ENCODE measurements around the gene PPP1R15A.

DNA sequence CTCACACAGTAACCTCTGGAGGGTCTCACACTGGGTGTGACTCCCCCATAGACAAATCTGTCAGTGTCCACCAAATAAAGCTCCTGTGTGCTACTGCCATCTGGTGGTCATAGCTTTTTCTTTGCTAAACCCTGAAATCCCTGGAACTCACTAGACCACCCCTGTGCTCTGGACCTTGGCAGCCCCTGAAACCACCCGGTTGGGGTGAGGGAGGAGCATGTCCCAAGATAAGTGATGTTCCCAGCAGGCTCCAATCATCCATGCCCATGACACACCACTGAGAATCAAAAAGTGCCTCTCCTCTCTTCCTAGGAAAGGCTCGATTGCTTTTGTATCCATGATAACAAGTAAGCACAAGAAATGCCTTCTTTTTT, 29.4 kb upstream of the PPP1R15A start:
- TF ChIP-seq, protein P1, sequence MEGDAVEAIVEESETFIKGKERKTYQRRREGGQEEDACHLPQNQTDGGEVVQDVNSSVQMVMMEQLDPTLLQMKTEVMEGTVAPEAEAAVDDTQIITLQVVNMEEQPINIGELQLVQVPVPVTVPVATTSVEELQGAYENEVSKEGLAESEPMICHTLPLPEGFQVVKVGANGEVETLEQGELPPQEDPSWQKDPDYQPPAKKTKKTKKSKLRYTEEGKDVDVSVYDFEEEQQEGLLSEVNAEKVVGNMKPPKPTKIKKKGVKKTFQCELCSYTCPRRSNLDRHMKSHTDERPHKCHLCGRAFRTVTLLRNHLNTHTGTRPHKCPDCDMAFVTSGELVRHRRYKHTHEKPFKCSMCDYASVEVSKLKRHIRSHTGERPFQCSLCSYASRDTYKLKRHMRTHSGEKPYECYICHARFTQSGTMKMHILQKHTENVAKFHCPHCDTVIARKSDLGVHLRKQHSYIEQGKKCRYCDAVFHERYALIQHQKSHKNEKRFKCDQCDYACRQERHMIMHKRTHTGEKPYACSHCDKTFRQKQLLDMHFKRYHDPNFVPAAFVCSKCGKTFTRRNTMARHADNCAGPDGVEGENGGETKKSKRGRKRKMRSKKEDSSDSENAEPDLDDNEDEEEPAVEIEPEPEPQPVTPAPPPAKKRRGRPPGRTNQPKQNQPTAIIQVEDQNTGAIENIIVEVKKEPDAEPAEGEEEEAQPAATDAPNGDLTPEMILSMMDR (IDR thresholded peaks at IDR 0.05), result peak; percentile 68 to 80 (median 72)
- no peak for TF ChIP-seq POLR2A (IDR thresholded peaks at IDR 0.05)
